ENCODE results near the gene GAS7.

GAS7 gene

DNA sequence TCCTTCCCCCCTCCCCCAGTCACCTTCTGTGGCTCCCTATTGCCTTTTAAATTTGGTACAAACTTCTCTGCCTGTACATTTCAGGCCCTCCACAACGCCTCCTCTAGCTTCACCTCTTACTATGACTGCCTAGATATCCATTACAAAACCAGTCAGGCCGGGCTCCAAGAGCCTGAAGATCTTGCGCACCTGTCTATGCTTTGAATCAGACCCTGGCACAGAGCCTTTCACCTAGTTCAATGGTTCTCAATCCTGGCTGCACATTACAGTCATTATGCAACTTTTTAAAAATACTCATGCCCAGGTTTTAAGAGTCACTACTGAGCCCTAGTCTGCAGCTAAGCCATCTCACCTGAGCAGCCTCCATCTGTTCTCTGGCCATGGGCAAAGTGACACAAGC, 1.6 kb upstream of the GAS7 start:
- no peak for DNase-seq

DNA sequence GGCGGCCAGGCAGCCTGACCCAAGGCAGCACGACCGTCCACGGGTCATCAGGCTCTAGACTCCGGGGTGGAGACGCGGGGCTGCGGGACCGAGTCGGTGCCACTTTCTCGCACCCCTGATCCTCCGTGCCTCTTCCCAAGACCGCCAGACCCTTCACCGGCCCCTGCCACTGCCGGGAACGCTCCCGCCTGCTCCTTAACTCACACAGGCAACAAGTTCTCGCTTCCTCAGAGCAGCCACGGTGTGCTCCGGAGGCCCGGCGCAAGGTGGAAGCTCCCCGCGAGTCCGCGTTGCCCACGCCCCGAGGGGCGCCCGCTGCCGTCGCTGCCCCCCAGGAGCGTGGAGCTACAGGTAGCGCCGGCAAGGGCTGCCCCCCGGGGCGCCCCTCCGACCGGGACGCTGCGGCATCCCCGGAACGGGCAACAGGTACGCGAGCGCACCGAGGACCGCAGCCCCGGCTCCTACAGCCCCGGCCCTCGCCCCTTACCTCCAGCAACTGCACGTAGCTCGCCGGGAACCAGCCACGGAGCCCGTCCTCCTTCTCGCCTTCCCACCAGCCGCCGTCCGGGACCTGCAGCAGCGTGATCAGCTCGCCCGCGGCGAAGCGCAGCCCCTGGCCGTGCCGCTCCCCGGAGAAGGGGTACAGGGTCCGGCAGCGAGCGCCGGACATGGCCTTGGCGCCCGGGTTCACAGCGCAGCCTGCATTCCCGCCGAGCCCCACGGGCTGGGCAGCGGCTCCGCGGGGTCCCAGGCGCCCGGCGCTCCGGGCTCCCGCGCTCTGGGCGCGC, 491 bp downstream of the GAS7 start:
- no peak for DNase-seq

- DNase-seq, result no peak
Observed at GRCh38 chr17:10197362-10197720, 1.1 kb downstream of the GAS7 start.

- no peak for DNase-seq
Observed at GRCh38 chr17:10196941-10197340, 1.5 kb downstream of the GAS7 start.

DNA sequence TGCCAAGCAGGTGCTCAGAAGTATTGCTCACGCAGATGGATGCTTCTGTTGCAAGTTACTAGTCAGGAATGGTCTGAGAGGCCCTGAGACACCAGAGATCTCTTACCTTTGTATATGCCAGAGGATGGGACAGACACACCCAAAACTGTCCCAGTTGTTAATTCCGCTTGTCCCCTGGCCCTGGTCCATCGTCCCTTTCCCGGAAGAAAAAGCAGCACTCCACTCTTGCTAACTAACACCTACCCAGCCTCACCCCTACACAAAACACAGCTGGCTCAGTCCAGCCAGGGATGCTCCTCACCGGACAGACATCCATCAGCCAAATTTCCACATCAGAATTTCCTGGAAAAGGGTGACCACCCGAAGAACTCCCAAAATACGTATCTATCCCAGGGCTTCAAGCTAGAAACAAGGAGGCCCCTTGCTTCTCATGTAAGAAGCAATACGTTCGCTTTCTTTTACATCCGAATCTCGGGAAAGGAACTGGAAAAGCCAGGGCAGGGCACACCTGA, 2.0 kb downstream of the GAS7 start:
- no peak for DNase-seq

GRCh38 chr17:10195090-10195805, 3.2 kb downstream of the GAS7 start:
- DNase-seq, result no peak

- DNase-seq, result no peak
Observed at GRCh38 chr17:10193632-10194031, 4.8 kb downstream of the GAS7 start.

GRCh38 chr17:10192972-10193371, 5.4 kb downstream of the GAS7 start:
- DNase-seq, result peak; percentile 82

DNA sequence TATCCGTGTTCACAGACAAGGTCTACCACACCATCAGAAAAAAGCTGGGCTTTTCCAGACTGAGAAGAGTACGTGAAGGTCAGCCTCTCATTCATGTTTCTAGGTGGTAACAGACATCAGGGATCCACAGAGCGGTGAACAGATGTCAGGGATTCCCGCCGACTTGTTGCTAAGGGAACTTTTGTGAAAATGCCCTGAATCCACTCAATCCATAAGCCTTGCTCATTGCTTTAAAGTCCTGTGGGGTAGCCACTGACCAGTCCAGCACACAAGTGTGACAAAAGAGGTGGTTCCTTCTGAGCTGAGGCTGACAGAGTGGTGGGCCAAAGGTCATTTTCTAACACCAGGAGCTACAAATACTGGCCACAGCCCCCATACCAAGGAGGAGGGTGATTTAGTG, 5.9 kb downstream of the GAS7 start:
- DNase-seq, result no peak

DNA sequence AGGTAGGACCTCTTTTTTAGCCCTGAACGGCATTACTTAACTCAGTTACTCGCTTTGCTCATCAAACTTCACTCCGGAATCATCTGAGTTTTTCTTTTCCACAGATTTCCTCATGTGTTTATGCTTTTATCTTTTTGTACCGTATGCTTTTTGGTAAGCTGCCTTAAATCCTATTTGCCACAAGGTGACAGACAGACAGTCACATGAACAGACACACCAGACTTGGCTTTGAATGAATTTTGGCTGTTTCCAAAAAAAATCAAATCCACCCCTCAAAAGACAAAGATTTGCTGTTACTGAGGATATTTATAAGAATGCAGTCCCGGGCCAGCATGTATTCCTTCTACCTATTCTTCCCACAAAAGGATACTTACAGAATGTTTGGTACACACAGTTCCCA, 10.9 kb downstream of the GAS7 start:
- DNase-seq, result no peak

DNA sequence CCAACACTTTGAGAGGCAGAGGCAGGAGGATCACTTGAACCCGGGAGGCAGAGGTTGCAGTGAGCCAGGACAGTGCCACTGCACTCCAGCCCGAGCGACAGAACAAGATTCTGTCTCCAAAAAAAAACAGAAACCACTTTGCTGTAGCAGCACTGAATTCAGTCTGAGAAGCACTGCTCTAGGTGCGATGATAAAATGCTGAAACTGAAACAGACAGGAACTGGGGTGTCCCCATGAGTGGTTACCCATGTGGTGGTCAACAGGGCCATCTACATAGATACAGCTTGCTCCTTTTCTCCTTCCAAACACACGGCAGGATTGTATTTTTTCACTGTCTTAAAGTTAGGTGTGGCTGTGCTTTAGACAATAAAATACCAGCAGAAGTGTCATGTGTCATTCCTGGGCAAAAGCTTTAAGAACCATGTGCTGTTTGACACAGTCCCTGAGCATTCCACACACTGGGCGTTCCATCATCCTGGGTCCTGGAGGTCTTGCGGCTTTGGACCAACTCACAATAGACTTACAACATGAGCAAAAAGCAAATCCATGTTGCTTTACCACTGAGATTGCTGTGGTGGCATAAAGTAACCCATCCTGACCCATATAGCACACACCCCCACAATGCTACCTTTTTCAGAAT, 11.5 kb downstream of the GAS7 start:
- DNase-seq, result no peak

DNA sequence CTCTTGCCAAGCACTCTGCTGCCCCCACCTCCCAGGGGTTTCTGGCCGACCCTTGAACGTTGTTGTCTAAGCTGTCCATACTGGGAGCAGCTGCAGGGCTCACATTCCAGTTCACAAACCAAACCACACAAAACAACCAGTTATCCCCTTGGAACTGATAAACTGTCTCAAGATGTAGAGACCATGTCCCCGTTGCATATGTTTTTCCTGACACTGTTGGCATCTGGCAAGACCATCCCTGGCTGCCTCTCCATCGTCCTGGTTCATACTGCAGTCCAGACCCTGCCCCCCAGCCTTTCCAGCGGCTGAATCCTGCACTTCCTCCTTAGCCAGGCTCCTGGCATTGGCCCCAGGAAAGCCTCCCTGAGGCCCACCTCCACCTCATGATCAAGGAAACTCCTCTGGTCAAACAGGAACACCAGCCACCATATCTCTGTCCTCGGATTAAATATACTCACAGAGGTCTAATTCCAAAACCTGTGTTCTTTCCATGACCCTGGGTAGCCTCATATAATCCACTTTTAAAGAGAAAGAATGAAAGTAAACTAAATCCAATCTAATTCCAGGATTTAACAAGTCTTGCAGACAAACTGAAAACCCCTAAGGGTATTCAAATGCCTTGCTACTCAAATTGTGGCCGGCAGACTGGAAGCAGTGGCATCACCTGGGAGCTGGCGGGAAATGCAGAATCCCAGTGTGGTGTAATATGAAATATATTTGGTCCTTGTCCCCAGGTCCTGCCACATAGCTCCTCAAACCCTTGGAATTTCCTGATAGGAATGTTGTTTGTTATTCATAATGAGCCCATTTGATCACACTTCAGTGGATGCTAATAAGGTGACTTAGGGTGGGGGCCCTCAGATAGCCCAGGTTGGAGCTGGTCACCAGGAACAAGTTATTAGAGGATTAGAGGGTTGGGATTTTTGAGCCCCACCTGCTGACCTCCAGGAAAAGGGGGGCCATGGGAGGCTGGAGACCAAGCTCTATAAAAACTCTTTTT, 14.2 kb downstream of the GAS7 start:
- no peak for DNase-seq

DNA sequence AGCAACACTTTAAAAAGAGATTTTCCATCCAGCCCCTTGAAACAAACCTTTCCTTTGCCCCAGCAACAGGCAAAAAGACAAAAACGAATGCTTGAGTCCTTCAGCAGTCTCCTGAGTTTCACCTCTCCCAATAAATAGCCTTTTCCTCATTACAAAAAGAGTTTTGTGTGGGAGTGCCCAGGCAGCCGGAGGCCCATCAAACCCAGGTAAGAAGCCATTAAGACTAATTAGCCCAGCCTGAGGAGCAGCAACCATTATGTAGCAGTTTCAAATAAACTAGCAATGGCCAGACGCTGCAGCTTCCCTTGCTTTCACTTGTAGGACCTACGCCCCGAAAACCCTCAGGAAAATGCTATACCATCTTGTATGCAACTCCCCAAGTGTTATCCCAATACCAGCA, 15.6 kb downstream of the GAS7 start:
- no peak for DNase-seq

GRCh38 chr17:10178506-10178991, 19.9 kb downstream of the GAS7 start:
- peak; percentile 88 for DNase-seq

DNA sequence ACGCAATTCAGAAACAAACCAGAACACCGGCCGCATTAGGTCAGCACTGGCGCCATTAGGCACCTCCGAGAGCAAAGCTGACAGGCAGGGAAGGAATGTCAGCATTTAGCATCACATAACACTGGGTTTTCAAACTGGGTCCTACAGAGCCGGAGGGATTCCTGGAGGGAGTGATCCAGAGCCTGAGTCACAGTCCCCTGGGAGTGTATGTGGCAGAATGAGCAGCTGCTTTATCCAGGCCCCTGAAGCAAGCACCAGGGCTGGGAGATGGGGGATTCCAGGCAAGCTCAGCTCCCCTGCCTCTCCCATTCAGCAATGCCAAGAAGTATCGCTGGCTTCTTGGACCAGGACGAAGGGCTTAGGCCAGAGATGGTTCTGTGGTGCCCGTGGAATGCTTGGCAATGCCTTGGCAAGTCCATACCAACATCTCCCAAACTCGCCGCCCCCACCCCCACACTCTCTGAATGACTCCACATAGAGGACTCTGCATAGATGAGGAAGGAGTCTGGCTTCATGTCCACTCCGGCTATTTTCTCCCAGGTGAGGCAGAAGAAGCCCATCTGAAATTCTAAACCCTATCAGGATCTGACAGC, 20.4 kb downstream of the GAS7 start:
- DNase-seq, result peak; percentile 98

DNA sequence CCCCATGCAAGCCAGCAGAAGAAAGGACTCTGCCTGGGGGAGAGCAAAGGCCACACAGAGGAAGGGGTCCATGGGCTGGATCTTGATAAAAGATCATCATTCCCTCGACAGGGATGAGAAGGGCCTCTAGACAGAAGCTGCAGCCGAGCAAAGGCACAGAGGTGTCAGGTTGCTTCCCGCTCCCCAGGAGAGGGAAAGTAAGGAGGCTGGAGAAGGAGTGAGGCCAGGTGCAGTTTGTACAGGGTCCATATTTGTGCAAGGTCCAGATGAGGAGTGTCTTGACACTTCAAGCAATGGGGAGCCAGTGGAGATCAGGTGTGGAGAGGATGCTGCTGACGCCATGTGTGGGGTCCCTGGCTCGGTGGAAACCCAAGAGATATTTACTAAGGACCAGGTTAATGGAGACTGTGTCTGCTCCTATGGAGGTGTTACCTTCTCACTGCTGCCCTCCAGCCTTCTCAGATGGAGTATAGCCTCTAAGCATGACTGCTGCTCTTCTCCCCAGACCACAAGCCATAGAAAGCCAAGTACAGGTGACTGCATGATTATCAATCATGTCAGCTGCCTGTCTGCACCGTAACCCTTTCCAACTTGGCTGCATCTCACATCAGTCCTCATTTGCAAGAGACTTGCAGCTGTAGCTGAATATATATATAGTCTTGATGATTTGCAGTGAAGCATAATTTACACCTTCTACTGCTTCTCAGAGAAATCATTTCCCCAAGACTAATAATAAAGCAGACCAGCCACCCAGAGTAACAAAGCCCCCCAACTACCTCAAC, 21.1 kb downstream of the GAS7 start:
- DNase-seq, result no peak

- DNase-seq, result no peak
Observed at GRCh38 chr17:10173913-10174312, 24.5 kb downstream of the GAS7 start.

GRCh38 chr17:10172778-10173177, 25.6 kb downstream of the GAS7 start:
- DNase-seq, result no peak

GRCh38 chr17:10172241-10172741, 26.1 kb downstream of the GAS7 start:
- DNase-seq, result peak; percentile 55

GRCh38 chr17:10171581-10171981, 26.8 kb downstream of the GAS7 start:
- DNase-seq, result peak; percentile 58

- DNase-seq, result no peak
Observed at GRCh38 chr17:10171122-10171571, 27.3 kb downstream of the GAS7 start.
